ENCODE measurements around the gene KRTAP19-6.

DNA sequence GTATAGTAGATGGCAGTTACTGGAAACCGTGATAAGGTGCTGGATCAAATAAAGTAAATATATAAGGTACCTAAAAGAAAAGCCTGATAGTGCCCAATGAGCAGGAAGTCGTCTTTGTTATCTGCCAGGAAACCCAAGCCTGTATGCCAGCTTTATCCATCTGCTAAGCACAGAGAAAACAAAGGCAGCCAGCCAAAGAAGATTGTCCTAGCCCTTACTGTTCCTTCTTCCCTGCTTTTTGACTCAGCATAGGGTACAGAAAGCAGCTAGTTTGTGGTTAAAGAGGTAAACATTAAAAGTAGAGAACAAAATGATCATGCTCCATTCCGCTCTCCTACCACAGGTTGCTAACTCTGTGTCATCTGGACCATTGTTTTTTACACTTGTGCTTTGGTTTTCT lies 38.5 kb upstream of the KRTAP19-6 start:
- TF ChIP-seq KDM1A (IDR thresholded peaks at IDR 0.05) (no peak), FOXJ2 (tag; IDR thresholded peaks at IDR 0.05) (no peak), ZNF707 (CRISPR knock-in tag; conservative IDR thresholded peaks at IDR 0.05) (no peak), RBM15 (IDR thresholded peaks at IDR 0.05; ENCODE audit: insufficient read depth, low read length) (no peak), MEF2D (tag; conservative IDR thresholded peaks at IDR 0.05; ENCODE audit: low read depth) (no peak), POLR2A (conservative IDR thresholded peaks at IDR 0.05) (no peak), HCFC1 (IDR thresholded peaks at IDR 0.05; ENCODE audit: low read depth, low read length) (no peak), SIN3B (IDR thresholded peaks at IDR 0.05; ENCODE audit: low read depth) (no peak), NR2F6 (CRISPR knock-in tag; IDR thresholded peaks at IDR 0.05) (no peak), BDP1 (IDR thresholded peaks at IDR 0.05; ENCODE audit: insufficient read depth, insufficient read length) (no peak), CHD2 (IDR thresholded peaks at IDR 0.05; ENCODE audit: low read depth, low read length) (no peak)
- TF ChIP-seq, protein P1, sequence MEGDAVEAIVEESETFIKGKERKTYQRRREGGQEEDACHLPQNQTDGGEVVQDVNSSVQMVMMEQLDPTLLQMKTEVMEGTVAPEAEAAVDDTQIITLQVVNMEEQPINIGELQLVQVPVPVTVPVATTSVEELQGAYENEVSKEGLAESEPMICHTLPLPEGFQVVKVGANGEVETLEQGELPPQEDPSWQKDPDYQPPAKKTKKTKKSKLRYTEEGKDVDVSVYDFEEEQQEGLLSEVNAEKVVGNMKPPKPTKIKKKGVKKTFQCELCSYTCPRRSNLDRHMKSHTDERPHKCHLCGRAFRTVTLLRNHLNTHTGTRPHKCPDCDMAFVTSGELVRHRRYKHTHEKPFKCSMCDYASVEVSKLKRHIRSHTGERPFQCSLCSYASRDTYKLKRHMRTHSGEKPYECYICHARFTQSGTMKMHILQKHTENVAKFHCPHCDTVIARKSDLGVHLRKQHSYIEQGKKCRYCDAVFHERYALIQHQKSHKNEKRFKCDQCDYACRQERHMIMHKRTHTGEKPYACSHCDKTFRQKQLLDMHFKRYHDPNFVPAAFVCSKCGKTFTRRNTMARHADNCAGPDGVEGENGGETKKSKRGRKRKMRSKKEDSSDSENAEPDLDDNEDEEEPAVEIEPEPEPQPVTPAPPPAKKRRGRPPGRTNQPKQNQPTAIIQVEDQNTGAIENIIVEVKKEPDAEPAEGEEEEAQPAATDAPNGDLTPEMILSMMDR (IDR thresholded peaks at IDR 0.05 in 2 of 3, conservative IDR thresholded peaks at IDR 0.05 in 1 of 3; ENCODE audit: insufficient read depth in 2 of 3, low read depth in 1 of 3, low read length in 3 of 3): no peak
- TF ChIP-seq, protein P2, sequence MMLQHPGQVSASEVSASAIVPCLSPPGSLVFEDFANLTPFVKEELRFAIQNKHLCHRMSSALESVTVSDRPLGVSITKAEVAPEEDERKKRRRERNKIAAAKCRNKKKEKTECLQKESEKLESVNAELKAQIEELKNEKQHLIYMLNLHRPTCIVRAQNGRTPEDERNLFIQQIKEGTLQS (IDR thresholded peaks at IDR 0.05): no peak
- TF ChIP-seq, protein P2 (CRISPR knock-in tag; conservative IDR thresholded peaks at IDR 0.05): no peak
- TF ChIP-seq, protein P3, sequence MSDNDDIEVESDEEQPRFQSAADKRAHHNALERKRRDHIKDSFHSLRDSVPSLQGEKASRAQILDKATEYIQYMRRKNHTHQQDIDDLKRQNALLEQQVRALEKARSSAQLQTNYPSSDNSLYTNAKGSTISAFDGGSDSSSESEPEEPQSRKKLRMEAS (CRISPR knock-in tag; IDR thresholded peaks at IDR 0.05): no peak

Data from K562 (cell line).